Vagina (tissue), 2 donors: ENCODE measurements around the gene MS4A10.

ENCODE experiments used
- CTCF ChIP-seq, 3 experiments: fragments of 450-650 bp in 2 of 3; fragments of 200-600 bp in 1 of 3; sonication (generic) in 1 of 3; IDR thresholded peaks; one replicate each; pipeline ENCODE4 v1.5.1; 2017 to 2019; ENCODE audit warnings: antibody characterized with exemption in 3 of 3, mild to moderate bottlenecking in 2 of 3, moderate library complexity in 2 of 3
- POLR2A ChIP-seq, 2 donors: fragments of 450-650 bp; IDR thresholded peaks; one replicate each; pipeline ENCODE4 v1.6.1; 2017; ENCODE audit warnings: antibody characterized with exemption in 2 of 2, mild to moderate bottlenecking in 2 of 2, moderate library complexity in 2 of 2
- POLR2AphosphoS5 ChIP-seq, 2 donors: sonication (generic); formaldehyde crosslinking; IDR thresholded peaks; one replicate each; pipeline ENCODE4 v1.9.0; 2017; ENCODE audit warnings: antibody characterized with exemption in 2 of 2, mild to moderate bottlenecking in 2 of 2, low read depth in 1 of 2; ENCODE audit not compliant: insufficient read depth in 1 of 2

DNA sequence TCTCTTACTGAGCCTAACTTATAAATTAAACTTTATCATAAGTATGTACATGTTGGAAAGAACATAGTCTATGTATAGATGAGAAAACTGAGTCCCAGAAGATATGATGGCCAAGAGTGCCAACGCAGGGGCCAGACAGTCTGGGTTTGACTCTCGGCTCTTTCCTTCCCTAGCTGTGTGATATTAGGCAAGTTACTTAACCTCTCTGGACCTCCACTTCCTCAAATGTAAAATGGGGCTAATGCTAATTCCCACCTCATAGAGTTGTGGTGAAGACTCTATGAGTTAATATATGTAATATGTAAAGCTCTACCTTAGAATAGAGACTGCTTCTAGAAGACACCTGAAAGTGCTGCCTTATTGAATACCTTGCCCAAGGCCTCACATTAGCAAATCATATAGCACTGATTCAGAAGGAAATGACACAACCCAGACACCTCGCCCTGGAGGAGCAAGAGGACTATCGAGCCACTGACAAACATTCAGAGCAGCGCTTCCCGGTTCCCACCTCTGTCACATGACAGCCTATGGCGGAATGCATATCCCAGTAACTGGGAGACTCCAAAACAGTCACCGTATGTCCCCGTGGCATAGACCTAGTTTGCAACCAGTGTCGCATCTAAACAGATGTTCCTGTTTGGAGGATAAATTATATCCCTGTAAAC lies 45.5 kb downstream of the MS4A10 start:
- TF ChIP-seq CTCF (IDR thresholded peaks at IDR 0.05) (no peak), POLR2A (IDR thresholded peaks at IDR 0.05) (no peak), POLR2AphosphoS5 (IDR thresholded peaks at IDR 0.05; ENCODE audit: insufficient read depth in 1 of 2, low read depth in 1 of 2) (no peak)
